HG02571 (cell line): ENCODE results near the gene FGB.

Experiments used
- ATAC-seq: cut with Tn5 transposase; IDR thresholded peaks from one replicate; pipeline ENCODE4 v1.9.1; 2021; ENCODE audit warnings: mild to moderate bottlenecking, moderate library complexity; ENCODE audit not compliant: unreplicated experiment

Gene FGB

DNA sequence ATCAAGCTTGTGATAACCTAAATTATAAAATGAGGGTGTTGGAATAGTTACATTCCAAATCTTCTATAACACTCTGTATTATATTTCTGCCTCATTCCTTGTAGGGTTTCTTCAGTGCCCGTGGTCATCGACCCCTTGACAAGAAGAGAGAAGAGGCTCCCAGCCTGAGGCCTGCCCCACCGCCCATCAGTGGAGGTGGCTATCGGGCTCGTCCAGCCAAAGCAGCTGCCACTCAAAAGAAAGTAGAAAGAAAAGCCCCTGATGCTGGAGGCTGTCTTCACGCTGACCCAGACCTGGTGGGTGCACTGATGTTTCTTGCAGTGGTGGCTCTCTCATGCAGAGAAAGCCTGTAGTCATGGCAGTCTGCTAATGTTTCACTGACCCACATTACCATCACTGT is 2.9 kb downstream of the FGB start:
- no peak for ATAC-seq

DNA sequence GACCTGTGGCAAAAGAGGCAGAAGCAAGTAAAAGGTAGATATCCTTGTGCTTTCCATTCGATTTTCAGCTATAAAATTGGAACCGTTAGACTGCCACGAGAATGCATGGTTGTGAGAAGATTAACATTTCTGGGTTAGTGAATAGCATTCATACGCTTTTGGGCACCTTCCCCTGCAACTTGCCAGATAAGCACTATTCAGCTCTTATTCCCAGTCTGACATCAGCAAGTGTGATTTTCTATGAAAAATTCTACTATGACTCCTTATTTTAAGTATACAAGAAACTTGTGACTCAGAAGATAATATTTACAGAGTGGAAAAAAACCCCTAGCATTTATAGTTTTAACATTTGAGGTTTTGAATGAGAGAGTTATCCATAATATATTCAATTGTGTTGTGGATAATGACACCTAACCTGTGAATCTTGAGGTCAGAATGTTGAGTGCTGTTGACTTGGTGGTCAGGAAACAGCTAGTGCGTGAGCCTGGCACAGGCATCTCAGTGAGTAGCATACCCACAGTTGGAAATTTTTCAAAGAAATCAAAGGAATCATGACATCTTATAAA is 3.9 kb downstream of the FGB start:
- no peak for ATAC-seq

DNA sequence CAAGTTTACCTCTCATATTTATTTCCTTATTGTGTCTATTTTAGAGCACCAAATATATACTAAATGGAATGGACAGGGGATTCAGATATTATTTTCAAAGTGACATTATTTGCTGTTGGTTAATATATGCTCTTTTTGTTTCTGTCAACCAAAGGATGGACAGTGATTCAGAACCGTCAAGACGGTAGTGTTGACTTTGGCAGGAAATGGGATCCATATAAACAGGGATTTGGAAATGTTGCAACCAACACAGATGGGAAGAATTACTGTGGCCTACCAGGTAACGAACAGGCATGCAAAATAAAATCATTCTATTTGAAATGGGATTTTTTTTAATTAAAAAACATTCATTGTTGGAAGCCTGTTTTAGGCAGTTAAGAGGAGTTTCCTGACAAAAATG is 6.2 kb downstream of the FGB start:
- ATAC-seq, result no peak

DNA sequence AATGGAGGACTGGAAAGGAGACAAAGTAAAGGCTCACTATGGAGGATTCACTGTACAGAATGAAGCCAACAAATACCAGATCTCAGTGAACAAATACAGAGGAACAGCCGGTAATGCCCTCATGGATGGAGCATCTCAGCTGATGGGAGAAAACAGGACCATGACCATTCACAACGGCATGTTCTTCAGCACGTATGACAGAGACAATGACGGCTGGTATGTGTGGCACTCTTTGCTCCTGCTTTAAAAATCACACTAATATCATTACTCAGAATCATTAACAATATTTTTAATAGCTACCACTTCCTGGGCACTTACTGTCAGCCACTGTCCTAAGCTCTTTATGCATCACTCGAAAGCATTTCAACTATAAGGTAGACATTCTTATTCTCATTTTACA is 6.8 kb downstream of the FGB start:
- no peak for ATAC-seq

DNA sequence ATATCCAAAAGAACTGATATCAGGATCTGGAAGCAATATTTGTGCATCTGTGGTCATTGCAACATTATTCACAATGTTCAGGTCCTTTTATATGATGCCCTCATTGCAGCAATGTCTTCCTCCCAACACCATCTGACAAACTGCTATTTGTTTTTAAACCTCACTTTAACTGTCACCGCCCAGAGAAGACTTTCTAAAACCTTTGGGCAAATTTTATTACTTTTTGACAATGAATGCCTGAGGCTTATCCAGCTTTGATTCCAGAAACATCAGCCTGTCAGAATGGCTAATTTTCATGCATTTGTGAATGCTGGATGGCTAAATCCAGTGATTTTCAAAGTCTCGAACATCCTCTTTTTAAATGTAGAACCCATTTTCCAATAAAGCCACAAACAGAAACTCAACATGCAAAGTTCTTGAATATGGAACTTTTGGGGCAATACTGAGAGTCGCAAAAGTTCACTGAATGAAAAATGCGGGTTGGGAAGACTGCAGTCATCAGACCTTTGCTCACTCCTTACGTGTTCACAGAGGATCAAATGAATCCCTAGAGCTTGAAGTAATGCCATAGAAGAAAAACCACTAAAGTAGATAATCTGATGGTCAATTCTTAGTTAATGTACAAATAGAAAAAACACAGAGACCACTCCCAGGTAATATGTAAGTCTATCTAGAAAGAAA is 10.5 kb downstream of the FGB start:
- ATAC-seq, result no peak

DNA sequence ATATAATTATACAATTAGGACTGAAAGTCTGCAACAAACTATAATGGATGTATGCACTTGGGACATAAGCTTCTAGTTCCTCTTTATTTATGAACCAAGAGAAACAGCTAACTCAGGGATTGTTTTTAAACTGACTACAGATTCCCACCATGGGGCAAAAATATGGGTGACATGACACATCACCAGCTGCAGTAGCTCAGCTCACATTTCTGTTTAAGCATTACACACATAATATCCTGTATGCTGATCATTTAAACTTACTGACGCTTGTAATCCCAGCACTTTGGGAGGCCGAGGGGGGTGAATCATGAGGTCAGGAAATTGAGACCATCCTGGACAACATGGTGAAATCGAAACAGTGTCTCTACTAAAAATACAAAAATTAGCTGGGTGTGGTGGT is 11.5 kb downstream of the FGB start:
- ATAC-seq, result no peak

DNA sequence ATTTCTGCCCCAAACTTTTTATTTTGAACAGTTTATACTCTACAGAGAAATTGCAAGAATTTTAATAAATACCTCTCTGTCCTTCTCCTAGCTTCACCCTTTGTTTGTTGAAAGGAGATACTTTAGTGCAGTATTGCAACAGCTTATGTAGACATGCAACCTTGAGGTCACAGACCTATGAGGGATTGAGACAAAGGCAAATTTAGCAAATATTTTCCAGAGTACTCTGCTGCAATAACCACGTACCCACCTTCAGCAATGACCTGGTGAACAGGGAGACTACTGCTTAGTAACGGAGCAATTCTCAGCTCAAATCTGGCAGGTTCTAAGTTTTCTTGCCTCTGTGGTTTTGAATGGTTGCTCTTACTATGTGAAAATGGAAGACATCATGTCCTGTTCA is 14.5 kb downstream of the FGB start:
- ATAC-seq, result no peak

DNA sequence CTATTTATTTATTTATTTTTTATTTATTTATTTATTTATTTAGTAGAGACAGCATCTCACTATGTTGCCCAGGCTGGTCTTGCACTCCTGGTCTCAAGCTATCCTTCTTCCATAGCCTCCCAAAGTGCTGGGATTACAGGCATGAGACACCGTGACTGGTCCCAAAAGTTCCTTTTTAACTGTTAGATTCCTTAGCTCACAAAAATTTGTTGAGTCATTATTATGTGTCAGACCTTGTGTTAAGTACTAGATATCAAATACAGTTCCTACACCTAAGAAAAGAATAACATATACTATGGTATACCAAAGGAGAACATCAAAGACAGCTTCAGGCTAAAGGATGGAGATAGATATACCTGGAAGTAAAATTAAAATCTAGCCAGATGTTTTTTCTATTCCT is 16.1 kb downstream of the FGB start:
- ATAC-seq, result no peak

DNA sequence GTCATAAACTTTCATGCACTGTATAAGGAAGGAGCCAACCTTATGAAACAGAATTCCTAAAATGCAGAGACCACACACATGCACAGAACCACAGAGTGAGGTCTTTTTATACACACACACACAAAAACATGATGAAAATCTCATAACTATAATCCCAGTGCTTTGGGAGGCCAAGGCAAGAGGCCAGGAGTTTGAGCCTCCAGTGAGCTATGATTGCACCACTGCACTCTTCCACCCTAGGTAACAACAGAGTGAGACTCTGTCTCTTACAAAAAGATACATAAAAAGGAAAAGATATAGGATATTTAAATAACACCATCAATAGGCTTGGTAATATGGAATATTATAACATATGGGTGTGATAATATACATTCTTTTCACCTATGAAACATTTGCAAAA is 17.1 kb downstream of the FGB start:
- ATAC-seq, result no peak

DNA sequence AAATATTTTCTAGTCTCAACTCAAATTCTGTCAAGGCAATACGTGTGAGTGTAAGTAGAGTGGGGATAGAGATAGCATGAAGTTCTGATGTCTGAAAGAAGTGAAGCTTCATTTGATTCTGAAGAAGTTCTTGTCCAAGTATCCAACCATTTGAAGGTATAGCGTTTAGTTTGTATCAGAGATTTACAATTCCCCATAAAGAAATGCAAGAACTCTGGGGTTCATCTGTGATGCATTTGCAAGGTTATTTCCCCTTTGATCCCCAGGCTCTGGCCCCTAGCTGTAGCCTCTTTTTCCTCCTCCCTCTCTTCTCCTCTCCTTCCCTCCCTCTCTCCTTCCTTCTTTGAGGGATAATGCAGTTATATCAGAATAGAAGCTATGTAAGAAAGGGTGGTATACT is 19.9 kb downstream of the FGB start:
- ATAC-seq, result no peak

DNA sequence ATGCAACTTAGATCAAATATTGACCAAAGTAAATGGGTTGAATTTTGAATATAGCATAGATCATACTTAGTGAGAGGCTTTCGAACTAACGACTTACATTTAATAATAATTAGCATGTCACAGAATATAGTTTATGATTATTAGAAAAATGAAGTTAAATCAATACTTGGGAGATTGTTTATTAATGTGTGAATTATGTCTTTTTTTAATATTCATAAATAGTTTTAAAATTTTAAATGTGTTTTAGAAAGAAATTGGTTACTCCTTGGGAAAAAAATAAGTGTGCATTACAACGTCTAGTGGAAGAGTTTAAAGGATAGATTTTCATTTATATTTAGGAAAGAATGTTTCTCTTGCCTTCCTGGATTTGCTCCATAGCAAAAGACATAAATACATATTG is 20.4 kb downstream of the FGB start:
- no peak for ATAC-seq

DNA sequence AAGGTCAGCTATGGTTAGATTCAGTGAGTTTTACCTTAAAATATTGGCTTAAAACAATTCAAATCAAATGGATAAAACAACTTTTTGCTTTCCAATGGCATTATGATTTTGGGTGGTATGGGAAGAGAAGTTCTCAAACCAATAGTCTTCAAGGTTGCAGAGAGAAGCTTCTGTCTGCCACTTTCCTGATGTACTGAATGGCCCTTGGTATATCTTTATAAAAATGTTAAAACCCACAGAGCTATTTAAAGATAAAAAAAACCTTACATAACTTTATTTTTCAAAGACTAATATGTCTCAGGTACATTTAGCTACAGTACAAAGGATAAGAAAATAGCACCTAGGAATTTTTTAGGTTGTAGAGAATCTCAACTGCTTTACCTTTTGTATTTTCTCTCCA is 20.9 kb downstream of the FGB start:
- no peak for ATAC-seq

DNA sequence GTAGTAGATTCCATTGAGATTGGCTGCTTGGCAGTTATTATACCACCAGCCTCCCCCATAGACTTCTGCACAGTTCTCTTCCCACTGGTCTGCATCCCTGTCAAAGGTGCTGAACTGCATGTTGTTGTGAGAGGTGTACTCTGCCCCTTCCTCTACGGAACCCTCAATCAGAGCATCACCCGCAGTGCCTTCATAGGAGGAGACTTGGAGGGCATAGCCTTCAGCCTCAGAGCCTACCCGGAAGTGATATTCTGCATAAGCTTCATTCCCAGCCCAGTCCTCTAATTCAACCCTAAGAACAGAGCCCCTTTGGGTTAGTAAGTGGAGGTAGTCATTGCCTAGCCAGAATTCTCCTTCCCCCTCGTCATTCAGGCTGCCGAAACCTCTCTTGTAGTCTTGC is 21.4 kb downstream of the FGB start:
- no peak for ATAC-seq

DNA sequence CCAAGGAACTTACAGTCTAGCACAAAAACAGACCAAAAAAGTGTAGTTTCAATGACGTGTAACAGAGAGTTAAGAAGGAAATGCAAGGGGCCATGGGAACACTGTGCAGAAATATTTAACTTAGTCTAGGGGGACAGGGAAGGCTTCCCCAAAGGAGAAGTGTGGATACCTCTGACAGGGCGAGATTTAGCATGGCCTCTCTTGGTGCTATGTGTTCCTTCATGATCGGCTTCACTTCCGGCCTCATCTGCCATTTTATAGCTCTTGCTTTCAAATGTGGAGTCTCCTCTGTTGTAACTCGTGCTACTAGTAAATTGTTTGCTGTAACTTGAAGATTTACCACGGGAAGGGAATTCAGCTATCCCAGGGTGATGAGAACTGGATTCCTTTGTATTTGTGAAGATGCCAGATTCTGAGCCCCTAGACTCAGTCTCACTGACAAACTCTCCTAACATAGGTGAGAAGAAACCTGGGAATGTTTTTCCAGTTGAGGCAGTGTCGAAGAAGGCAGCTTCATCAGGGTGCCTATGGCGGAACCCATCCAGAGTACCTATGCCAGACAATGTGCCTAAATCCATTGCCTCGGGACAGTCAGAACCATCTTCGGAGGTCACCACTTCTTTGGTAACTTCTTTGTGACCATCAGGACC is 22.7 kb downstream of the FGB start:
- ATAC-seq, result no peak

DNA sequence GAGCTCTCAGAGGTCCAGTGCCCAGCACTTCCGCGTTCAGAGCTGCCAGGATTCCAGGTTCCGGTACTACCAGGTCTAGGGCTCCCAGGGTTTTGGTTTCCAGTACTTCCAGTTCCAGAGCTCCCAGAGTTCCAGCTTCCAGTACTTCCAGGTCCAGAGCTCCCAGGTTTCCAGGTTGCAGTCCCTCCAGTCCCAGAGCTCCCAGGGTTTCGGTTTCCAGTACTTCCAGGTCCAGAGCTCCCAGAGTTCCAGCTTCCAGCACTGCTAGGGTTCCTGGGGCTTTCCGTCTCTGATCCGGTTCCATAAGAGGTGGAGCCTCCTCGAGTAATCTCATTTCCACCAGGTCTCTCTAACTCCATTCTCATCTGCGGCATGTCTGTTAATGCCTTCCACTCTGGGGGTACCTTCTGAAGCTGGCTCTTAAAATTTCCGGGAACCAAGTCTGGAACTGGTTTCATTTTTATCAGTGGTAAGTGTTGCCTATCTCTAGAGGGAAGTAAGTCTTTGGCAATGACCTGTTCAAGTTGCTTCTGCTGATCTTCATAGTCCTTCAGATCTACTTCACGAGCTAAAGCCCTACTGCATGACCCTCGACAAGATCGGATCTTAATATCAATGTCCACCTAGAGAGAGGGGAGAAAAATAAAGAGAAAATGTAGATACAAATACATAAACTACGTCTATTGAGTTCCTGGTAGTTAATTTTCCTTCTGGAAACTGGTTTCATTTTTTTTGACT is 23.7 kb downstream of the FGB start:
- ATAC-seq, result no peak

DNA sequence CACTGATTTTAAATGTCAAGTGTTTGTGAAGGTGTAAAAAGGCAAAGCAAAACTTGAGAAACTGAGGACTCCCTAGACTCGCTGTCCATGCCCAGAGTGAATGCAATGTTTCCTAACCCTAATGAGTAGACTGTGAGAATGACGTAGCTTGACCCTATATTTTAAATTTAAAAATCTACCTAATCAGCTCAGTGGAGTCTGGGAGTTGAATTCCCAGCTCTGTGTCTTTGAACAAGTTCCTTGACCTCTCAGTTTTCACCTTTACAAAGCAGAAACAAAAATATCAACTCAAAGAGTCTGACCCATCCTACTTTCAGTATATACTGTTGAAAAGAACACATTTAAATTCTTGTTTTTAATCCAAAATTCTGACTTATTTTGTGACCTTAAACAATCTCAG is 25.4 kb downstream of the FGB start:
- no peak for ATAC-seq

DNA sequence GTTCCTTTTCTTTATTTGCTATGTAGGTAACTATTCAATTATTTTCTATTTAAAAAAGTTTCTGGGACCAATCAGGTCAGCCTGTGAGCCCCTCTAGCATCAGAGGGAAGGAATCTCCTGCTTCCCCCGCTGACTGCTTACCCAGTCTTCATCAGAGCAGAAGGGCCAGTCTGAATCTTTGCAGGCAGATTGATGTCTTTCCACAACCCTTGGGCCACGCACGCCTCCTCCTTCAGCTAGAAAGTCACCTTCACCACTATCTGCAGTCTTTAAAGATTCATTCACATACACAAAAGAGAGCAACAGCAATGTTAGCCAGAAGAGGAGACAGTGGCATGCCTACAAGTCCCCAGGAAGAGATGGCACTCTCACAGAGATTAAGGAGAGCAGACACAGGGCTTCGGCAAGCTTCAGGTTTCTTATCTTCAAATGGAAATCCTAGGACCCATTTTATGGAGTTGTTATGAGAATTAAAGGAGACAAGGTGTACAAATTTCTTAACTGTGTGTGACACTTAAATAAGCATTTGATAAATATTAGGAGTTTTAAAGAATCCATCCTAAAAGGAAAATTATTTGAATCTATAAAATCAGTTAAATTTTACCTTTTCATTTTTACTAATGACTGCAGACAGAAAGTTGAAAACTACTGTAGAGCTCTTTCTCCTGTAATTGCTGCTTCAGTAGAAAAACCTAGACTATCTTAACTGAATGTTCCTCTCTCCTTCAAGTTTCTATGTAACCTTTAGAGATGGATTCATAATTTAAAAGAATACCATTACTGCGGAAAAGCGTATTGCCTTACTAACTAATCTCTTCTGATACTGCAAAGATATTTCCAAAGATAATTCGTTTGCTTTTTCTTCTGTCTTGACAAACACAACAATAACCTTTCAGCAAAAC is 26.7 kb downstream of the FGB start:
- no peak for ATAC-seq

DNA sequence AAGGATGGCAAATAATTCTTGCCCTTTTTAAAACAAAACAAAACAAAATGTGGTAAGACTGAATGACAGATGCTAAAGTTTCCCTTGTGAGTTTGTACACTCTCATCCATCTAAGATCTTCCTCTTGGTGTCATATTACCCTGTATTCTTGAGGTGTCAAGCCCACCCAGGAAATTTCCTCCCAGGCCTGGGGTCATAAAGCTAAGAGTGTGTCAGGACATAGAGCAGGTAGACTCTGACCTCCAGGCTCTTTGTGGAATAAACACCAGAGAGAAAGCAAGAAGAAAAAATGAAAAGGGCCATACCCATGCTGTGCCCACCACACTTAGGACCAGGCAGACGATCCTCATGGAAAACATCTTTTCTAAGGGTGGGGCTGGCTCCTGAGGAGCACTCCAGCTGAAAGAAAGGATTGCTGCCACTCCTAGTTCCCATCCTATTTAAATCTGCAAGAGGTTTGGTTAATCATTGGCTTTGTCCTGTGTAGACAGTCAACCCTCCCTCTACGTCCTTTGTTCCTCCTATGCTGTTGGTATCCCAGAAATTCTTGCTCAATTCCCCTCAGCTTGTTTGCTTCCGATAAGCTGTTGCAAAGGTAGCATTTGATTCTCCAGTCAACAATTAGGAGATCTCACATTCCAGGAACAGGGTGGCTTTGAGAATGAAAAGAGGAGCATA is 27.7 kb downstream of the FGB start, which contains the start of gene FGA:
TSS of gene FGA (minus strand) at position 414 of the 678 bp plus-strand sequence. CDS start at position 359, 55 bp downstream.
- ATAC-seq, result no peak

DNA sequence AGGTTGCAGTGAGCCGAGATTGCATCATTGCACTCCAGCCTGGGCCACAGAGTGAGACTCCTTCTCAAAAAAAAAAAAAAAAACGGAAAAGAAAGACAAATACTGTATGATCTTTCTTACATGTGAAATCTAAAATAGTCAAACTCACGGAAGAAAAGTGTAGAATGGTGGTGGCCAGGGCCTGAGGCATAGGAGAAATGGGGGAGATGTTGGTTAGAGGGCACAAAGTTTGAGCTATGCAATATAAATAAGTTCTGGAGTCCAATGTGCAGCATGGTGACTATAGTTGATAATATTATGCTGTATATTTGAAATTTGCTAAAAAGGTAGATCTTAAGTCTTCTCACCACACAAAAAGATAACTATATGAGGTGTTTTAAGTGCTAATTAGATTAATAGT is 29.1 kb downstream of the FGB start:
- no peak for ATAC-seq

DNA sequence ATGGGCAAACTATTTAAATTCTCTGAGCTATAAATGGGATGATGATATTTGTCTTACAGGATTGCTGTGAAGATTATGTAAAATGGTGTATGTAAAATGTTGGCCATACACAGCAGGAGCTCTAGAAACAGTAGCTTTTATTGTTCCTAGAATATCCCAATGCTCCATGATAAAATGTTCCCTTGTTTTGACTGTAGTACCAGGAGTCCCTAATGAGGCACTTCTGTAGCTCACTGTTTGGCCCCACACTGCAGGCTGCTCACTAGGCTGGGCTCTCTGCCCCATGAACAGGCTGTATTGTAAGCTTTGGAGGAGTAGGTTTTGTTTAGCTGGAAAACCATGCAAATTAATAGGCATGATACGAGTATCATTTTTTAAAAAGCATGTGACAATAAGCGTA is 31.1 kb downstream of the FGB start:
- no peak for ATAC-seq
